Measurements from ENCODE around the gene RYR3.

The RYR3 gene

DNA sequence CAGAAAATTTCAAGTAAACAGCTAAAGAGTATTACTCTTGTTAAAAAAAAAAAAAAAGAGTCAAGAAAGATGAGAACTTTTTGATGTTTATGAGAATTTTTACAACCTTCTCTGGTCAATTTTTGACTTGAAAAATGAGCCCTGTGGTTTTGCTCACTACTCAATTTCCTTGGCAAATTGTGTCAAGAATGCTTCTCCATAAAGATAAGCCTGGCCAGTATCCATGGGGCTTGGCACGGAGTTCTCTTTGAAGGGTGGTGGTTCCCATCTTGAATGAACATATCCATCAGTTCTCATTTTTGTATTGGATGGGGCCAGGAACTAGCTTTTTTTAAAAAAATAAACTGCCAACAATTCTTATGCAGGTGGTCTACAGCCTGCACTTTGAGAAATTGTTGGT is 179.9 kb downstream of the RYR3 start:
- TF ChIP-seq, protein P1, sequence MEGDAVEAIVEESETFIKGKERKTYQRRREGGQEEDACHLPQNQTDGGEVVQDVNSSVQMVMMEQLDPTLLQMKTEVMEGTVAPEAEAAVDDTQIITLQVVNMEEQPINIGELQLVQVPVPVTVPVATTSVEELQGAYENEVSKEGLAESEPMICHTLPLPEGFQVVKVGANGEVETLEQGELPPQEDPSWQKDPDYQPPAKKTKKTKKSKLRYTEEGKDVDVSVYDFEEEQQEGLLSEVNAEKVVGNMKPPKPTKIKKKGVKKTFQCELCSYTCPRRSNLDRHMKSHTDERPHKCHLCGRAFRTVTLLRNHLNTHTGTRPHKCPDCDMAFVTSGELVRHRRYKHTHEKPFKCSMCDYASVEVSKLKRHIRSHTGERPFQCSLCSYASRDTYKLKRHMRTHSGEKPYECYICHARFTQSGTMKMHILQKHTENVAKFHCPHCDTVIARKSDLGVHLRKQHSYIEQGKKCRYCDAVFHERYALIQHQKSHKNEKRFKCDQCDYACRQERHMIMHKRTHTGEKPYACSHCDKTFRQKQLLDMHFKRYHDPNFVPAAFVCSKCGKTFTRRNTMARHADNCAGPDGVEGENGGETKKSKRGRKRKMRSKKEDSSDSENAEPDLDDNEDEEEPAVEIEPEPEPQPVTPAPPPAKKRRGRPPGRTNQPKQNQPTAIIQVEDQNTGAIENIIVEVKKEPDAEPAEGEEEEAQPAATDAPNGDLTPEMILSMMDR (IDR thresholded peaks at IDR 0.05), result no peak

DNA sequence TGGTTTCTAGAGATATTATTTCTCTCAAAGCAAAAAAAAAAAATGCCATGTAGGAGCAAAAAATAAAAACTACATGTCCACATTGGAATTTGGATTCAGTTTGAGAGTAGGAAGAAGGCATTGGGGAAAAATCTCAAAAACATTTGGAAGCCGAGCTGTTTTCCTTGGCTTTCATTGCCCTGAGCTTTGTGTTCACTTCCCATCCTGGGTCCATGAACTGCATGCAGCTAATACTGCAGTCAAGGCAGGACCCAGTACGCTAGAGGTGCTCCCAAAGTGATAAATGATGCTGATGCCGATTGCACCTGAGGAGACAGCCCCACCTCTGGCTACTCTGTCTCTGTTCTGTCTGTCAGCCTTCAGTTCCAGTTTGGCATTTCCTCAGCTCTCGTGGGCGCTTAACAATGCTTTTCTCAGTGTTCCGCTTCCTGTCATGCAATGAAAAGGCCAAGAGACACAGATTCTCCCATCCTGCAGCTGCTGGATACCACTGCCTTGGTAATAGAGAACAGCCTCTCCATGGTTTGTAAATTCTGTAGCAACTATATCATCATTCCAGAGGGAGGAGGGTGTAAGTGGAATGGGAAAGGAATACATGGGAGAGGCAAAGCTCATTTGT is 181.8 kb downstream of the RYR3 start:
- TF ChIP-seq, protein P1 (IDR thresholded peaks at IDR 0.05), result no peak

DNA sequence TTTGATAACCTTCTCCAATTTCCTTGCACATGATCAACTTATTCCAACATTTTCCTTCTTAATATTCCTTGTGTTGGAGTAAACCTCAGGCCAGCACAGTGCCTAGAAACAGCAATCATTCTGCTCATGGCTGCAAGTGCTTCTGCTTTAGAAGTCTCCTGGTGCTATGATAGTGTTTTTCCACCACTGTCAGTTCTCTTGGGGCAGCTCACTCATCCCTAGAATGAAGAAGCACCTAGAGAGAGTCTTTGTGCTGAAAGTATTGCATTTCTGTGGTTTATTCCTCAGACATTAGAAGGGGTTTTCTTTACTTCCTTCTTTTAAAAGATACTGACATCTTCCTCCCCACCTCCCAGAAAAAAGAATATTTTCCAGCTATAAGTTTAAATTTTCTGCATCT is 183.5 kb downstream of the RYR3 start:
- TF ChIP-seq, protein P1 (IDR thresholded peaks at IDR 0.05), result no peak

DNA sequence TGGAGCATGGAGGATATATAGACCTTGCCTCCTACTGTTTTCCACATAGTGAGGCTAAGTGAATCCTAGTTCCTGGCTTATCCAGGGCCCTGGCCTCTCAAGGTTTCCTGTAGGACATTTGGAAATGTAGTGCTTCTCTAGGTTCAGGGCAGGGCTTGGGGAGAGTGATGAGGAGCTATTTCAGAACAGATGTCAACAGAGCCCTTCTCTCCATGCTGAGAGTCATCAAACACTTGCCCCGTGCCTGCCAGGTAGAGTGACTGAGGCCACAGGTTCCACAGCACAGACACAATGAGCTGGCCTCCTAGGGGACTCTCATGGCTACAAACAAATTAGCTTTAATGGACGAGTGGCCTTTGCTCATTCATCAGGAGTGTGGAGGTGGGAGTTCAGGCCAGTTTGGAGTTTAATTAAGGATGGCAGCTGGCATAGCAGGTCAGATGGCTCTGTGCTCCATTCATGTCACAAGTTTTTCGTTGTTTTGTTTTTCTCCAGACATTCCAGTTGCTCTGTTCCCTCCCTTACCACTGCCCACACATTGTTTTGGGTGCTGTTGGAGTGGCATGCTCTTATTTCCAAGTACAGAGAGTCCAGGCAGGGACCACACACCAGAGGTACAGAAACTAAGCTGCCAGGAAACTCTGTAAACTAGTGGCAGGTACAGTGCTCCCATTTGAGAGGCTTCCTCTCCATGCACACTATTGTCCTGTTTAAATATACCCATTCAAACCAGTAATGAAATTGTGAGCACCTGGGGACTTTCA is 189.8 kb downstream of the RYR3 start:
- TF ChIP-seq, protein P1 (IDR thresholded peaks at IDR 0.05), result no peak

DNA sequence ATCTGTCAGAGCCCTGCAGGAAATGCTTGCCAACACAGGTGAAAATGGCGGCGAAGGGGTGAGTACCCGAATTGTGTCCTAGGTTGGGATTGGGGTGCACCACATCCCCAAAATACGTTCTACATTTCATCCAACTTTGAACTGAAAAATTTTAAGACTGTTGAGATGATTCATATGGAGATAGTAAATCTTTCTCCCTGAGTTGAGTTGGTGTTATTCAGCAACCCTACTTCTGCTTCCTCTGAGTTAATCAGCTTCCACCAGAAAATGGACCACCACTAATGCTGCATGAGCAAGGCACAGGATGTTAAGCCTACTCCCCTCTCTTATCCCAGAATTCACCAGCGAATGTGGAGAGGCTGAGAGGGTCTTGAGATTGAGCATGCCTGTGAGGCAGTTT is 192.9 kb downstream of the RYR3 start:
- TF ChIP-seq, protein P1 (IDR thresholded peaks at IDR 0.05), result no peak

DNA sequence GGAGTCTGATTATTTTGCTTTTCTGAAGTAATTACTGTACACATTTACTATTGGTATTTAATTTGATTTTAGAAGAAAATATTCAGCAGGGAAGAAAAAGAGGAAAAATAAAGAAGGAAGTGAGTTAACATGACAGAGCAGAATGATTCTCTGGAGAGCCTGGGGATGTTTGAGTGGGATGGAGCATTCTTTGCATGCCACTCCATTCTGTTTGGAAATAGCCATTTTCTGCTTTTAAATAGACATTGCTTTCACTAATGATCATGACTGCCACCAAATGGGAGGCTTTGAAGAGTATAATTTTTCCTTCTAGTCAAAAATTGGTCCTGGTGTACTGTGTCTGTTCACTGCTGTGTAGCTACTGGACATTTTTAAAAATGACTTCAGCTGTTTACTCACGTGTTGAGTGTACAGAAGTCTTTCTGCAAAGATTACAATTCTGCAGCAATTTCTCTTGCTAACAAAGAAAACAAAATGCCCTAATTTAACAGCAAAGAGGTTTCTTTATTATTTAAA is 196.1 kb downstream of the RYR3 start:
- TF ChIP-seq, protein P1 (IDR thresholded peaks at IDR 0.05), result no peak

DNA sequence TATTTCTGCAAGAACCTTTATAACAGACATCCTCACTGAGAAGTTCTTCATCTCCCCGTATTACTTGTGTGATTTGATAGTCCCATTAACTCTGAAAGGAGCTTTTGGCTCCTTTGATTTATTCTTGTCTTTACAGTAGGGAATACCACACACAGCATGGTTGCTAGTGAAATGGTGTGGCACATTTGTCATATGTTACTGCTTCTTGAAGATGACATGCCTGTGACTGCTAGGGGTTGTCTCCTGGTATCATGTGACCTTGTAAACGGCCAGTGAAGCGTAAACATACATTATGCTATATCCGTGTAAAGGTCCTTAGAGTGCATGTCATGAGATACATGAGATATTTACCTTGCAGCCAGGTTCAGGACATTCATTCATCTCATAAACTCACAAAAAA is 197.9 kb downstream of the RYR3 start:
- TF ChIP-seq, protein P1 (IDR thresholded peaks at IDR 0.05), result no peak

Measured in LNCAP (cell line).